Thymus (tissue), 11 donors: ENCODE data around the gene CFAP210. TPM values are rescaled to one million over a fixed set of nuclear protein-coding genes. Genes with fewer than 3 reads are reported as not detected.
"Not testable (repeated sequence)": the region's sequence is repeated elsewhere in the genome, so short reads cannot be mapped to it uniquely, and the experiment has no call there.

ENCODE experiments used
- DNase-seq, 9 donors: peaks; one replicate each; pipeline ENCODE4 v3.0.0-alpha.2; 2013; ENCODE audit warnings: low spot score in 9 of 9, low read depth in 6 of 9, missing footprints in 1 of 9
- H3K27ac ChIP-seq, 2 donors: one replicate each; pipeline ENCODE4 v1.5.1; 2013; ENCODE audit warnings: control low read depth in 1 of 2, low read depth in 1 of 2, low read length in 1 of 2, mild to moderate bottlenecking in 1 of 2, moderate library complexity in 1 of 2
- H3K27me3 ChIP-seq, 2 donors: one replicate each; pipeline ENCODE4 v1.5.1; 2013; ENCODE audit warnings: low read length in 1 of 2; ENCODE audit not compliant: control insufficient read depth in 2 of 2, insufficient read depth in 1 of 2
- H3K36me3 ChIP-seq, 2 donors: one replicate each; pipeline ENCODE4 v1.5.1; 2013; ENCODE audit warnings: low read length in 1 of 2, mild to moderate bottlenecking in 1 of 2, moderate library complexity in 1 of 2; ENCODE audit not compliant: control insufficient read depth in 2 of 2, insufficient read depth in 2 of 2
- H3K4me1 ChIP-seq, 2 donors: one replicate each; pipeline ENCODE4 v1.5.1; 2013; ENCODE audit warnings: low read length in 2 of 2; ENCODE audit not compliant: control insufficient read depth in 2 of 2, insufficient read depth in 2 of 2
- H3K4me3 ChIP-seq, 2 donors: one replicate each; pipeline ENCODE4 v1.5.1; 2013; ENCODE audit warnings: low read length in 2 of 2, control low read depth in 1 of 2, mild to moderate bottlenecking in 1 of 2
- H3K9me3 ChIP-seq, 2 donors: one replicate each; pipeline ENCODE4 v1.5.1; 2013; ENCODE audit warnings: low read length in 1 of 2, mild to moderate bottlenecking in 1 of 2; ENCODE audit not compliant: control insufficient read depth in 2 of 2, insufficient read depth in 1 of 2
- WGBS: extraction: QIAGEN DNeasy Blood & Tissue Kit; methylation state at CpG from one replicate; pipeline ENCODE4 v1.1.7; 2013; 5-methylcytosine and 5-hydroxymethylcytosine counted together
- polyA plus RNA-seq: library from polyadenylated mRNA; stranded (reverse); fragments of 200-250 nt; gene quantifications from one replicate; pipeline ENCODE4 v1.2.3, GENCODE V29; 2013
- total RNA-seq: library from RNA; stranded (reverse); fragments of 120-200 nt; gene quantifications from one replicate; pipeline ENCODE4 v1.2.4, GENCODE V29; 2013
- donor health status: healthy.

Gene CFAP210
- total and polyA plus RNA-seq, 2 donors, result 0.21 TPM; not detected in 1

DNA sequence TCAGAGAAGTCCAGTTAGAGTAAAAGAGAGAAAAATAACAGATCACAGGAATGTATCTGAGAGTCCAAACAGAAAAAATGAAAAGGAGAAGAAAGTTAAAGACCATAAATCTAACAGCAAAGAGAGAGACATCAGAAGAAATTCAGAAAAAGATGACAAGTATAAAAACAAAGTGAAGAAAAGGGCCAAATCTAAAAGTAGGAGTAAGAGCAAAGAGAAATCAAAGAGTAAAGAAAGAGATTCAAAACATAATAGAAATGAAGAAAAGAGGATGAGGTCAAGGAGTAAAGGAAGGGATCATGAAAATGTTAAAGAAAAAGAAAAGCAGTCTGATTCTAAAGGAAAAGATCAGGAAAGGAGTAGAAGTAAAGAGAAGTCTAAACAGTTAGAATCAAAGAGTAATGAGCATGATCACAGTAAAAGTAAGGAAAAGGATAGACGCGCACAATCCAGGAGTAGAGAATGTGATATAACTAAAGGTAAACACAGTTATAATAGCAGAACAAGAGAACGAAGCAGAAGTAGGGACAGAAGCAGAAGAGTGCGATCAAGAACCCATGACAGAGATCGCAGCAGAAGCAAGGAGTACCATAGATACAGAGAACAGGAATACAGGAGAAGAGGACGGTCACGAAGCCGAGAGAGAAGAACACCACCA is 57.6 kb downstream of the CFAP210 start:
- Histone ChIP-seq H3K4me1 (no peaks in the 10 kb centered on the region), H3K36me3 (peaks cover 17 to 56% of the 10 kb centered on the region in 2 donors), H3K27ac (no peak overlapping the region), H3K27me3 (no peaks in the 10 kb centered on the region), H3K9me3 (no peaks in the 10 kb centered on the region), H3K4me3 (no peak overlapping the region)
- 99% methylated on average over 8 of the region's 8 CpGs for WGBS
- DNase-seq, result no peak

GRCh38 chr2:169625781-169626180 is 68.4 kb downstream of the CFAP210 start:
- Histone ChIP-seq H3K4me1 (no peaks in the 10 kb centered on the region), H3K9me3 (no peaks in the 10 kb centered on the region), H3K27me3 (no peaks in the 10 kb centered on the region), H3K36me3 (peaks cover 14 to 41% of the 10 kb centered on the region in 2 donors), H3K27ac (no peak overlapping the region), H3K4me3 (no peak overlapping the region)
- no peak for DNase-seq
- WGBS, result 96% methylated on average over 3 of the region's 3 CpGs

GRCh38 chr2:169623235-169623634 is 71.0 kb downstream of the CFAP210 start:
- no peaks in the 10 kb centered on the region for H3K27me3 ChIP-seq
- 97% methylated on average over 4 of the region's 4 CpGs for WGBS
- no peak overlapping the region for H3K4me3 ChIP-seq
- H3K4me1 ChIP-seq, result no peaks in the 10 kb centered on the region
- peaks cover 9 to 40% of the 10 kb centered on the region in 2 donors for H3K36me3 ChIP-seq
- DNase-seq, result no peak
- no peaks in the 10 kb centered on the region for H3K9me3 ChIP-seq
- H3K27ac ChIP-seq, result no peak overlapping the region

DNA sequence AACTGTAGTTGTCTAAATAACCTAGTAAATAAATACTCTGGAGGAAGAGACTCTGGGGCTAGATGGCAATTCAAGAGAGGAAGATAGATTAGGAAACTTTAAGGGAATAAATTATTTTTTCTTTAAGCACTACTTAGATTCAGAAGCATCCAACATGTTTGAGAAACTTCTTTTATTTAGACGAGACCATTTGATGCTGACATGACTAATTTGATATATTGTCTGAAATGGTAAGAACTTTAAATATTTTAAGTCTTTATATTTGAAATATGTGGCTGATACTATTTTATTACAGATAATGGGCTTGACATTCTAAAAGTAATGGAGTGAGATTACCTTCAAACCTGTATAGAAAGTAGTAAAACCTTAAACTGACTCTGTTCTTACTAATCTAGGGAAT is 73.7 kb downstream of the CFAP210 start:
- no peak for DNase-seq
- Histone ChIP-seq H3K4me3 (no peak overlapping the region), H3K36me3 (peaks cover 9 to 36% of the 10 kb centered on the region in 2 donors), H3K4me1 (no peaks in the 10 kb centered on the region), H3K27ac (no peak overlapping the region), H3K9me3 (no peaks in the 10 kb centered on the region), H3K27me3 (no peaks in the 10 kb centered on the region)
- 97% methylated on average over 1 of the region's 1 CpG for WGBS

DNA sequence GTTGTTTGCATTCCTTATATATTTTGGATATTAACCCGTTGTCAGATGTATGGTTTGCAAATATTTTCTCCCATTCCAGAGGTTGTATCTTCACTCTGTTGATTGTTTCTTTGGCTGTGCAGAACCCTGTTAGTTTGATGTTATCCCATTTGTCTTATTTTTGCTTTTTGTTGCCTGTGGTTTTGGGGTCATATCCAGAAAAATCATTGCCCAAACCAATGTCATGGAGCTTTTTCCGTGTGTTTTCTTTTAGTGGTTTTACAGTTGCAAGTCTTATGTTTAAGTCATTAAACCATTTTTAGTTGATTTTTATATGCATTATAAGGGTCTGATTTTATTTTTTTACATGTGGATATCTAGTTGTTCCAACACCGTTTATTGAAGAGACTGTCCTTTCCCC is 74.3 kb downstream of the CFAP210 start:
- Histone ChIP-seq H3K36me3 (peaks cover 14 to 41% of the 10 kb centered on the region in 2 donors), H3K4me1 (no peaks in the 10 kb centered on the region)

DNA sequence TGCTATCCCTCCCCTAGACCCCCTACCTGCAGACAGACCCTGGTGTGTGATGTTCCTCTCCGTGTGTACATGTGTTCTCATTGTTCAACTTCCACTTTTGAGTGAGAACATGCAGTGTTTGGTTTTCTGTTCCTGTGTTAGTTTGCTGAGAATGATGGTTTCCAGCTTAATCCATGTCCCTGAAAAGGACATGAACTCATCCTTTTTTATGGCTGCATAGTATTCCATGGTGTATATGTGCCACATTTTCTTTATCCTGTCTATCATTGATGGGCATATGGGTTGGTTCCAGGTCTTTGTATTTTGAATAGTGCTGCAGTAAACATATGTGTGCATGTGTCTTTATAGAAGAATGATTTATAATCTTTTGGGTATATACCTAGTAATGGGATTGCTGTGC is 78.2 kb downstream of the CFAP210 start:
- not testable (repeated sequence) for DNase-seq, H3K4me3 ChIP-seq, H3K27me3 ChIP-seq, H3K9me3 ChIP-seq, H3K4me1 ChIP-seq, H3K27ac ChIP-seq
- H3K36me3 ChIP-seq, result peaks cover 22 to 47% of the 10 kb centered on the region in 2 donors
- WGBS, result 100% methylated on average over 1 of the region's 1 CpG

More for the DNA sequence above, 74.3 kb downstream of the CFAP210 start:
- no peak overlapping the region for H3K27ac ChIP-seq
- no peaks in the 10 kb centered on the region for H3K27me3 ChIP-seq
- H3K4me3 ChIP-seq, result no peak overlapping the region
- H3K9me3 ChIP-seq, result no peaks in the 10 kb centered on the region
- whole genome bisulfite sequencing, result 64% methylated on average over 3 of the region's 3 CpGs
- DNase-seq, result no peak

- Histone ChIP-seq H3K4me3 (no peak overlapping the region), H3K27ac (no peak overlapping the region), H3K4me1 (no peaks in the 10 kb centered on the region), H3K27me3 (no peaks in the 10 kb centered on the region), H3K36me3 (peaks cover 26 to 57% of the 10 kb centered on the region in 2 donors), H3K9me3 (no peaks in the 10 kb centered on the region)
- WGBS, result over 99% methylated on average over 2 of the region's 2 CpGs
- no peak for DNase-seq
Measured at GRCh38 chr2:169613876-169614275, 80.3 kb downstream of the CFAP210 start.

DNA sequence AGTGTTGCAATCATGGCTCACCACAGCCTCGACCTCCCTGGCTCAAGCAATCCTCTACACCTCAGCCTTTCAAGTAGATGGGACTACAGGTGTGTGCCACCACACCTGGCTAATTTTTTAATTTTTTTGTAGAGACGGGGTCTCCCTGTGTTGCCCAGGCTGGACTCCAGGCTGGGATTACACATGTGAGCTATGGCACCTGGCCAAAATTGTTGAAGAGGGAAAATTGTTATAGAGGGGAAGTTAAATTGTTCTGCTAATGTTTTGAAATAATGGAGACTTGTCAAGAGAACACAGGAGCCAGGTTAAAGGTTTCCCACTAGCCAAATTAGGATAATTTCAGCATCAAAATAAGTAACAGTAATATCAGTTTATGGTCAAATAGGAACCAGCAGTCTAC is 84.9 kb downstream of the CFAP210 start:
- H3K27ac ChIP-seq, result no peak overlapping the region
- no peak for DNase-seq
- WGBS, result 96% methylated on average over 2 of the region's 2 CpGs
- no peaks in the 10 kb centered on the region for H3K27me3 ChIP-seq
- peaks cover 24 to 77% of the 10 kb centered on the region in 2 donors for H3K36me3 ChIP-seq
- H3K9me3 ChIP-seq, result no peaks in the 10 kb centered on the region
- H3K4me1 ChIP-seq, result no peaks in the 10 kb centered on the region
- H3K4me3 ChIP-seq, result no peak overlapping the region

- Histone ChIP-seq H3K4me3 (no peak overlapping the region), H3K27me3 (no peaks in the 10 kb centered on the region), H3K27ac (no peak overlapping the region), H3K36me3 (peaks cover 4 to 16% of the 10 kb centered on the region in 2 donors), H3K4me1 (no peaks in the 10 kb centered on the region), H3K9me3 (no peaks in the 10 kb centered on the region)
- no peak for DNase-seq
Measured at GRCh38 chr2:169599568-169599967, 94.6 kb downstream of the CFAP210 start.
